GM10266 (cell line): ENCODE measurements around the gene PDGFRB.

Experiments
- DNase-seq: peaks from one replicate; pipeline ENCODE4 v3.0.0; 2012; ENCODE audit errors: extremely low spot score
- CTCF ChIP-seq: IDR thresholded peaks from 2 replicates; pipeline ENCODE4 v1.5.1; 2012; ENCODE audit warnings: mild to moderate bottlenecking, low read depth; ENCODE audit not compliant: control insufficient read depth, insufficient read depth; ENCODE audit errors: missing control alignments

PDGFRB gene

DNA sequence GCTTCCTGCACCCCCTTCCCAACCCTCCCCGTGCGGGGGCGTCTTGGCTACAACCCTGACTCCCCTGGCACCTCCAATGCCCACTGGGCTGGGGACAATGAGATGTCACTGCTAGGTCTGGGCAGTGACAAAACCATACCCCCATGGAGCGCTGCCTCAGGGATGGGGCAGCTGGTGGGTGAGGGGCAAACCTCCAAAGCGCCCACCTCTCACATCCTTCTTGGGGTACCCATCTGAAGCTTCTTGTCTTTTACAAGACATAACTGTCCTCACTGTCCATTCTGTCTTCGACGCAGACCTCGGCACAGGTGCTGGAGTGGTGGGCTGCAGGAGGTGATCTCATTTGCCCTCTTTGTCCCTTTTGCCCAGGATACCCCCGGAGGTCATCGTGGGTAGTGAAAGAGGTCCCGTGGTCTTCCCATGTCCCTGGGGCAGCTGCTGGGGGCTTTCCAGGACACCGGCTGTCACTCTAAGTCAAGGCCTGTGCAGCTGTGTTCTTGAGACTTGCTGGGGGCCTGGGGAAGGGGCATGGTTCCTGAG, 41.5 kb downstream of the PDGFRB start:
- peak; percentile 6 for DNase-seq
- no peak for TF ChIP-seq CTCF

GRCh38 chr5:150113047-150113744, 42.4 kb downstream of the PDGFRB start:
- peak; percentile 6 for DNase-seq
- TF ChIP-seq CTCF: no peak

DNA sequence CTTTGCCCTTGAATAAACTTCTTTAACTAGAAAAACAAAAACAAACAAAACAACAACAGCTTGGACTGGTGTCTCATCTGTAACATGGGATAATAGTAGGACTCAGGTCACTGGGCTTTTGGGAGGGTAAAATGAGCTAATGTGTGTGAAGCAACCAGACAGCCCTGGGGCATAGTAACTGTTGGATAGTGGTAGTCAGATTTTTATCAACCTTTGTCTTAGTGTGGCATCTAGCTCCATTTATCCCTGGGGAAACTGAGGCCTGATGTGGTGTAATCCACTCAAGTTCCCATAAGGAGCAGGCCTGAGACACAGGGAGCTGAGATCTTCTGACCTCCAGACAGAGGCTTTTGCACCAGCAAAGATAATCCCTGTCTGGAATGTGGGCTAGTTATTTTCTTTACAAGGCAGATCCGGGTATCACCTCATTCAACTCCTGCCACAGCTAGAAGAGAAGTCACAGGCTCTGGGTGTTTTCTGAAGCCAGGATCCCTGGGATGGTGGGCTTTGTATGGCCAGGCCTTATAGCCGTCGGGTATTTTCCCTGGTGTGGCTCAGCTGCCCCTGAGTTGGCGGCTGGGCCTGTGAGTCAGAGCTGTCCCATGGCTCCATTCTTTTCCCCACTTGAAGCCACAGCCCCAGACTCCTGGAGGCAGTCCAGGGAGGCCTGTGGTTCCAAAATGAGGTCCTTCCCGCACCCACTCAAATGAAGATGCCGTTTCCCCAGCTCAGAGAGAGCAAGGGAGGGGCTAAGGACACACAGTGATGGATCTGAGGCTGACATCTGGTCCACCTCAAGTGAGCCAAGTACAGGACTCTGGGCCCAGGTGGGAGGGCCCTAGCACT, 43.2 kb downstream of the PDGFRB start:
- TF ChIP-seq CTCF: no peak
- DNase-seq: no peak

GRCh38 chr5:150111122-150111521, 44.5 kb downstream of the PDGFRB start:
- no peak for TF ChIP-seq CTCF
- DNase-seq: peak; percentile 2

- TF ChIP-seq CTCF: no peak
- DNase-seq: no peak
Observed at GRCh38 chr5:150109921-150110320, 45.7 kb downstream of the PDGFRB start.

DNA sequence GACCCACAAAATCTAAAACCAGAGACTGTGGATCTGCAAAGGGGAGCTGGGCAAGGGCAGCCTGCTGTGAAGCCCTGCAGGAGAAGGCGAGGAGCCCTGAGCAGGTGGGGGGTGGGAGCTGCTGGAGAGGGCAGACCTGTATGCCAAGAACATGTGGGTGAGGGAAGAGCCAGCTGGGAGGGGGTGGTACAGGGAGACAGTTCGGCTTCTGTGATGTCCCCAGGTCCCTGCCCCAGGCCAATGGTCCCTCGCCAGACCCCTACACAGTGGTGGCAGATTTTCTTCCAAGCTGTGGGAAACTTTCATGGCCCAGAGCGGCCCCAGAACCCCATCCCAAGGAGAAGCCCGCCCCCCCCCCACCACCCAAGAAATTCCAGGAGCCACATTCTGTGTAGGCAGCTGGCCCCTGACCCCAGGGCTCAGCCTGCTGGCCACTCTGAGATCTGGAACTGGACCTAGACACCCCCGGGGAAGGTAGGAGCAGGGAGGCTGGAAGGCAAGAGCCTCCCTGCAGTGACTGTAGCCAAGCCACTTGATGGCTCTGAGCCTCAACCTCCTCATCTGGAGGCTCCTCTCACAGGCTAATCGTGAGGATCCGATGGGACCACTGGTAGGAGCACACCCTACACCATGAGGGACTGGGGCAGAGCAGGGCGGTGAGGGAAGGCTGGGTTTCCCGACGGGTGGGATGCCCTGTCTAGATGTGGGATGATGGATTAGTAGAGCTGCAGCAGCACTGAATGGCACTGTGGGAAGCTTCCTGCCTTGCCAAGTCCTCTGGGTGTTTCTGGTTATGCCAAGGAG, 46.7 kb downstream of the PDGFRB start:
- peak; percentile 3 for DNase-seq
- TF ChIP-seq CTCF: no peak
